ENCODE data around the gene HSPA13. TPM values are rescaled to one million over a fixed set of nuclear protein-coding genes. Genes with fewer than 3 reads are reported as not detected.

The HSPA13 gene
- total and polyA plus RNA-seq, 4 experiments from 2014 or later, result 15.8 to 38.5 (median 24.2) TPM

Other genes starting within 250 kb of the HSPA13 start
- gene LIPI, start 172.2 kb downstream of the HSPA13 start, total RNA-seq, result not detected
- gene LIPI, start 172.2 kb downstream of the HSPA13 start, polyA plus RNA-seq, result not detected
- 1 to 10 TPM; 1.7 to 2.4 TPM for gene RBM11, start 167.0 kb downstream of the HSPA13 start, total RNA-seq
- 1 to 10 TPM in 1 of 2 donors, under 1 TPM in 1; 0.29 to 2.0 TPM for gene RBM11, start 167.0 kb downstream of the HSPA13 start, polyA plus RNA-seq
- 10 to 100 TPM; 58.0 to 59.5 TPM for gene SAMSN1, start 163.2 kb upstream of the HSPA13 start, total RNA-seq
- 10 to 100 TPM; 50.8 to 56.3 TPM for gene SAMSN1, start 163.2 kb upstream of the HSPA13 start, polyA plus RNA-seq